Gastrocnemius medialis (tissue), 4 donors: ENCODE results near the gene CEP290. TPM values are rescaled to one million over a fixed set of nuclear protein-coding genes. Genes with fewer than 3 reads are reported as not detected.

Experiments
- ATAC-seq, 2 donors: fragments of 150-250 bp; one replicate each; pipeline ENCODE4 v1.9.1; 2016
- DNase-seq, 2 donors: peaks; one replicate each; pipeline ENCODE4 v3.0.0-alpha.2; 2019
- H3K27ac ChIP-seq, 4 donors: fragments of 200-600 bp; sonication (generic); 1 replicate in 1 of 4; 2 replicates in 3 of 4; pipeline ENCODE4 v1.5.1; 2016 to 2018; ENCODE audit warnings: mild to moderate bottlenecking in 2 of 4, moderate library complexity in 1 of 4
- H3K27me3 ChIP-seq, 3 donors: fragments of 200-600 bp; sonication (generic) in 2 of 3; 1 replicate in 1 of 3; 2 replicates in 2 of 3; pipeline versions ENCODE4 v1.5.1 to v1.6.0; 2016 to 2019; ENCODE audit warnings: mild to moderate bottlenecking in 1 of 3, moderate library complexity in 1 of 3
- H3K36me3 ChIP-seq, 2 donors: fragments of 200-600 bp; sonication (generic) in 1 of 2; one replicate each; pipeline ENCODE4 v1.5.1; 2017 to 2018
- H3K4me1 ChIP-seq, 2 donors: fragments of 200-600 bp; sonication (generic) in 1 of 2; one replicate each; pipeline ENCODE4 v1.5.1; 2016 to 2017; ENCODE audit warnings: mild to moderate bottlenecking in 2 of 2
- H3K4me3 ChIP-seq, 4 donors: fragments of 200-600 bp; sonication (generic) in 3 of 4; 1 replicate in 1 of 4; 2 replicates in 3 of 4; pipeline ENCODE4 v1.5.1; 2016 to 2019; ENCODE audit warnings: mild to moderate bottlenecking in 2 of 4
- H3K9me3 ChIP-seq, 3 donors: fragments of 200-600 bp; sonication (generic) in 2 of 3; 1 replicate in 1 of 3; 2 replicates in 2 of 3; pipeline ENCODE4 v1.5.1; 2016 to 2019
- POLR2A ChIP-seq, 2 donors: fragments of 450-650 bp; IDR thresholded peaks; one replicate each; pipeline ENCODE4 v1.6.1; 2017; ENCODE audit warnings: antibody characterized with exemption in 2 of 2, mild to moderate bottlenecking in 2 of 2, moderate library complexity in 2 of 2
- in situ Hi-C, 4 donors: fragments of 200-750 bp; cut with MboI; loops; one replicate each; pipeline versions ENCODE4 v1.15.0 to v1.8.0; 2017; ENCODE audit warnings: low sequenced_read_pairs in 4 of 4
- intact Hi-C: fragments of 100-400 bp; cut with DNase I; formaldehyde crosslinking; loops from one replicate; pipeline ENCODE4 v1.15.1; 2023; ENCODE audit warnings: low total_unique reads
- total RNA-seq, 4 donors: library from RNA; depleted of rRNA; stranded (reverse); fragments of >200 nt; gene quantifications; one replicate each; pipeline versions ENCODE4 v1.1.0 to v1.2.3, GENCODE V29; 2016
- TF ChIP-seq, protein P1 (sequence below), 5 experiments: fragments of 450-650 bp in 3 of 5; fragments of 200-600 bp in 2 of 5; sonication (generic) in 2 of 5; IDR thresholded peaks in 4 of 5; conservative IDR thresholded peaks in 1 of 5; 1 replicate in 4 of 5; 2 replicates in 1 of 5; pipeline ENCODE4 v1.5.1; 2016 to 2019; ENCODE audit warnings: antibody characterized with exemption in 5 of 5, mild to moderate bottlenecking in 3 of 5, moderate library complexity in 3 of 5

The CEP290 gene
- total RNA-seq, 4 donors from 2014 or later: 2.5 to 9.4 (median 5.0) TPM

DNA sequence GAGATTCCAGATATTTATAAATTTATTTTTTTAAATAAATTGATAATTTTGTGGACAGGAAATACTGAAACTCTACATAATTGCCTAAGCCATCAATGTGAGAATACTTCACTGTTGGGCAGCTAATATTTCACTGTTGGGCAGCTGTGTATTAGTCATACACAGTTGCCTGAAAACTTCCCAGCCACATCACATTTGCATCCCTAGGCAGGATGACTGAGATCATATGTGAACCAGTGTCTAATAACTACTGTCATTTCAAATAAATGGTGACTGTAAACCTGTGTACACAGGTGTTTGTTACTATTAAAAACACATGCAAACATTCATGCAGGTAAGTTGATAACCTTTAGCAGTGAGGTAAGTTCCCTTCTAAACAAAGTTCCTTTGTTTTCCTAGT, 44.1 kb upstream of the CEP290 start:
- TF ChIP-seq POLR2A (IDR thresholded peaks at IDR 0.05): no peak
- TF ChIP-seq, protein P1, sequence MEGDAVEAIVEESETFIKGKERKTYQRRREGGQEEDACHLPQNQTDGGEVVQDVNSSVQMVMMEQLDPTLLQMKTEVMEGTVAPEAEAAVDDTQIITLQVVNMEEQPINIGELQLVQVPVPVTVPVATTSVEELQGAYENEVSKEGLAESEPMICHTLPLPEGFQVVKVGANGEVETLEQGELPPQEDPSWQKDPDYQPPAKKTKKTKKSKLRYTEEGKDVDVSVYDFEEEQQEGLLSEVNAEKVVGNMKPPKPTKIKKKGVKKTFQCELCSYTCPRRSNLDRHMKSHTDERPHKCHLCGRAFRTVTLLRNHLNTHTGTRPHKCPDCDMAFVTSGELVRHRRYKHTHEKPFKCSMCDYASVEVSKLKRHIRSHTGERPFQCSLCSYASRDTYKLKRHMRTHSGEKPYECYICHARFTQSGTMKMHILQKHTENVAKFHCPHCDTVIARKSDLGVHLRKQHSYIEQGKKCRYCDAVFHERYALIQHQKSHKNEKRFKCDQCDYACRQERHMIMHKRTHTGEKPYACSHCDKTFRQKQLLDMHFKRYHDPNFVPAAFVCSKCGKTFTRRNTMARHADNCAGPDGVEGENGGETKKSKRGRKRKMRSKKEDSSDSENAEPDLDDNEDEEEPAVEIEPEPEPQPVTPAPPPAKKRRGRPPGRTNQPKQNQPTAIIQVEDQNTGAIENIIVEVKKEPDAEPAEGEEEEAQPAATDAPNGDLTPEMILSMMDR (IDR thresholded peaks at IDR 0.05 in 4 of 5, conservative IDR thresholded peaks at IDR 0.05 in 1 of 5): no peak
- Histone ChIP-seq H3K4me3 (no peak overlapping the region), H3K9me3 (no peaks in the 10 kb centered on the region), H3K36me3 (peaks cover 0 to 23% of the 10 kb centered on the region in 2 donors), H3K27ac (no peak overlapping the region), H3K4me1 (no peaks in the 10 kb centered on the region), H3K27me3 (no peaks in the 10 kb centered on the region)
- in situ Hi-C loops: no loop called here
- intact Hi-C loops: no loop called here
- DNase-seq: no peak
- no peak for ATAC-seq

DNA sequence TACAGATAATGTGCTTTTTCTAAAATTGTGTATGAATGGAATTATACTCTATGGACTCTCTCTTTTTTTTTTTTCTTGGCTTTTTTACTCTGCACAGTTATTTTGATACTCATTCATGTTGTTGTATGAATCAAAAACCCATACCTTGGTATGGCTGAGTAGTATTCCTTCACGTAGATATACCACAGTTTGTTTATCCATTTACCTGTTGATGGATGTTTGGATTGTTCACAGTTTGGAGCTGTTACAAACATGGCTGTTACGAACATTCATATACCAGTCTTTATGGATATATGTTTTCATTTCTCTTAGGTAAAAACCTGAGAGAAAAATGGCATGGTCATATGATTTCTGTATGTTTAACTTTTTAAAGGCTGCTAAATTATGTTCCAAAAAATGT, 43.4 kb upstream of the CEP290 start:
- Histone ChIP-seq H3K9me3 (no peaks in the 10 kb centered on the region), H3K27me3 (no peaks in the 10 kb centered on the region), H3K4me1 (no peaks in the 10 kb centered on the region), H3K27ac (no peak overlapping the region), H3K36me3 (peaks cover 0 to 27% of the 10 kb centered on the region in 2 donors), H3K4me3 (no peak overlapping the region)
- ATAC-seq: no peak
- no peak for TF ChIP-seq POLR2A (IDR thresholded peaks at IDR 0.05)
- TF ChIP-seq, protein P1 (IDR thresholded peaks at IDR 0.05 in 4 of 5, conservative IDR thresholded peaks at IDR 0.05 in 1 of 5): no peak
- DNase-seq: no peak
- in situ Hi-C loops: no loop called here
- intact Hi-C loops: no loop called here

DNA sequence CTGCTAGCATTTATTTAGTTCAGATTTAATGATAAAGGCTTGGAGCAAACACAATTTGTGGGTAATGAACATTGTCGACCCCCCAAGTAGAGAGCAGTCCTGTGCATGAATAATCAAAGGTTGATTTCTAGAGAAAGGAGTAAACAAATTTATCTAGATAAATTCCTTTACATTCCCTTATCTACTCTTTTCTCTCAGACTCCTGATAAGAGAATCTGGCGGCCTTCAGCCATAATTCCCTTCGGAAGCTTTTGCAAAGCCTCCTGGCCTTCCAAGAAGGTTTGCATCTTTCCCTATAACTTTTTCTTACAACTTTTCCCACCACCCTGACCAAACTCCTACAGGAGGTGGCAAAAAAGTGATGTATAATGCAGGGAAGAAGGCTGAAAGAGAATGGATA, 42.3 kb upstream of the CEP290 start:
- intact Hi-C loops (no loop called here), in situ Hi-C loops (no loop called here)
- no peak for ATAC-seq
- H3K4me3 ChIP-seq: no peak overlapping the region
- H3K36me3 ChIP-seq: peaks cover 0 to 38% of the 10 kb centered on the region in 2 donors
- H3K27ac ChIP-seq: no peak overlapping the region
- H3K27me3 ChIP-seq: no peaks in the 10 kb centered on the region
- DNase-seq: no peak
- no peak for TF ChIP-seq POLR2A (IDR thresholded peaks at IDR 0.05)
- TF ChIP-seq, protein P1 (IDR thresholded peaks at IDR 0.05 in 4 of 5, conservative IDR thresholded peaks at IDR 0.05 in 1 of 5): no peak
- no peaks in the 10 kb centered on the region for H3K9me3 ChIP-seq
- H3K4me1 ChIP-seq: no peaks in the 10 kb centered on the region

DNA sequence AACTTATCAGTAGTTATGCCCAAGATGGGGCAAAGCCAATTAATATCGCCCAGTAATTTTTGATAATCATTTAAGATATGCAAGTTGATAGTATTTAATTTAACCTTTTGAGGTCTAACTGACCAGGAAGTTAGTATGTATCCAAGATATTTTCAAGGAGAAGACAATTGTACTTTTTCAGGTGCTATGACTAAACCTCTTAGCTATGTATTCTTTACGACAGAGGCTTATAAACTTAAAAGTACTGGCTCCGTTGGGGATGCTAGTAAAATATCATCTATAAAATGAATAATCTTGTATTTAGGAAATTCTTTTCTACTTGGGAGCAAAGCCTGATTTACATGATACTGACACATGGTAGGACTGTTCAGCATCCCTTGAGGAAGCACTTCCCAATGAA, 40.5 kb upstream of the CEP290 start:
- H3K9me3 ChIP-seq: no peaks in the 10 kb centered on the region
- DNase-seq: no peak
- no peaks in the 10 kb centered on the region for H3K27me3 ChIP-seq
- no peaks in the 10 kb centered on the region for H3K4me1 ChIP-seq
- peaks cover 0 to 47% of the 10 kb centered on the region in 2 donors for H3K36me3 ChIP-seq
- intact Hi-C loops (no loop called here), in situ Hi-C loops (no loop called here)
- no peak for ATAC-seq
- TF ChIP-seq POLR2A (IDR thresholded peaks at IDR 0.05): no peak
- TF ChIP-seq, protein P1 (IDR thresholded peaks at IDR 0.05 in 4 of 5, conservative IDR thresholded peaks at IDR 0.05 in 1 of 5): no peak
- H3K27ac ChIP-seq: no peak overlapping the region
- H3K4me3 ChIP-seq: no peak overlapping the region

DNA sequence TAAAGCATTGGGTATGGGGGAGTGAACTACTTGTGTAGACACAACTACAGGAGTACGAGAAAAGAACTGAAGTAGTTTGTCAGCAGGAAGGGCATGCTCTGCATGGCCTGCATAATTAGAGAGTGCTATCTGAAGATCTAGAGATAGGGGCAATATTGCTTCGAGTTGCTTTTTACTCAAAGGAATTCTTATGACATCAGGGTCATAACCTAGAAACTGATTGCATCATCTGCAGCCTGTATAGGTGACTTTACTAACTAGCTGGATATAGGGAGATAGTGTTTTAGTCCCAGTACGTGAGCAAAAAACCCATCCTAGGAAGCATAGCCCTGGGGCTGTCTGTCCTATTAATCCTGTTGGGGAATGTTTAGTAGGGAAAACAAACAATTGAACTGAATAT, 40.0 kb upstream of the CEP290 start:
- H3K27ac ChIP-seq: no peak overlapping the region
- no peaks in the 10 kb centered on the region for H3K27me3 ChIP-seq
- in situ Hi-C loops: no loop called here
- TF ChIP-seq, protein P1 (IDR thresholded peaks at IDR 0.05 in 4 of 5, conservative IDR thresholded peaks at IDR 0.05 in 1 of 5): no peak
- no peak for TF ChIP-seq POLR2A (IDR thresholded peaks at IDR 0.05)
- no peak overlapping the region for H3K4me3 ChIP-seq
- no peak for DNase-seq
- no peak for ATAC-seq
- intact Hi-C loops: no loop called here
- peaks cover 0 to 52% of the 10 kb centered on the region in 2 donors for H3K36me3 ChIP-seq
- H3K9me3 ChIP-seq: no peaks in the 10 kb centered on the region
- no peaks in the 10 kb centered on the region for H3K4me1 ChIP-seq
